Upper lobe of left lung (tissue), 4 donors: ENCODE results near the gene MOK.

Experiments
- CTCF ChIP-seq, 6 experiments: fragments of 450-650 bp in 4 of 6; fragments of 200-600 bp in 2 of 6; sonication (generic) in 2 of 6; IDR thresholded peaks; one replicate each; pipeline ENCODE4 v1.5.1; 2016 to 2019; ENCODE audit warnings: antibody characterized with exemption in 6 of 6
- EP300 ChIP-seq, 4 donors: sonication (generic); formaldehyde crosslinking; IDR thresholded peaks; one replicate each; pipeline ENCODE4 v1.5.1; 2017; ENCODE audit warnings: antibody characterized with exemption in 4 of 4, control low read depth in 2 of 4
- POLR2A ChIP-seq, 4 donors: fragments of 450-650 bp; IDR thresholded peaks; one replicate each; pipeline ENCODE4 v1.5.1; 2016 to 2017; ENCODE audit warnings: antibody characterized with exemption in 4 of 4, mild to moderate bottlenecking in 2 of 4

- no peak for TF ChIP-seq CTCF (IDR thresholded peaks at IDR 0.05)
- no peak for TF ChIP-seq POLR2A (IDR thresholded peaks at IDR 0.05)
- no peak for TF ChIP-seq EP300 (IDR thresholded peaks at IDR 0.05)
Measured at GRCh38 chr14:102303664-102304063, 1.3 kb downstream of the MOK start.
